ENCODE data around the gene EBLN2. TPM values are rescaled to one million over a fixed set of nuclear protein-coding genes. Genes with fewer than 3 reads are reported as not detected.

EBLN2 gene
- total RNA-seq, 4 donors from 2014 or later = 0.93 to 3.7 (median 1.5) TPM

GRCh38 chr3:73026111-73026759 lies 35.2 kb upstream of the EBLN2 start:
- TF ChIP-seq POLR2A (IDR thresholded peaks at IDR 0.05) = no peak
- TF ChIP-seq, protein P1, sequence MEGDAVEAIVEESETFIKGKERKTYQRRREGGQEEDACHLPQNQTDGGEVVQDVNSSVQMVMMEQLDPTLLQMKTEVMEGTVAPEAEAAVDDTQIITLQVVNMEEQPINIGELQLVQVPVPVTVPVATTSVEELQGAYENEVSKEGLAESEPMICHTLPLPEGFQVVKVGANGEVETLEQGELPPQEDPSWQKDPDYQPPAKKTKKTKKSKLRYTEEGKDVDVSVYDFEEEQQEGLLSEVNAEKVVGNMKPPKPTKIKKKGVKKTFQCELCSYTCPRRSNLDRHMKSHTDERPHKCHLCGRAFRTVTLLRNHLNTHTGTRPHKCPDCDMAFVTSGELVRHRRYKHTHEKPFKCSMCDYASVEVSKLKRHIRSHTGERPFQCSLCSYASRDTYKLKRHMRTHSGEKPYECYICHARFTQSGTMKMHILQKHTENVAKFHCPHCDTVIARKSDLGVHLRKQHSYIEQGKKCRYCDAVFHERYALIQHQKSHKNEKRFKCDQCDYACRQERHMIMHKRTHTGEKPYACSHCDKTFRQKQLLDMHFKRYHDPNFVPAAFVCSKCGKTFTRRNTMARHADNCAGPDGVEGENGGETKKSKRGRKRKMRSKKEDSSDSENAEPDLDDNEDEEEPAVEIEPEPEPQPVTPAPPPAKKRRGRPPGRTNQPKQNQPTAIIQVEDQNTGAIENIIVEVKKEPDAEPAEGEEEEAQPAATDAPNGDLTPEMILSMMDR (IDR thresholded peaks at IDR 0.05) = no peak
- H3K4me3 ChIP-seq (ENCODE audit: low read depth, poor library complexity, severe bottlenecking) = no peak overlapping the region
- 86% methylated on average over 6 of the region's 6 CpGs for WGBS, 2 donors
- DNase-seq (ENCODE audit: low spot score in 2 of 2) = no peak
- intact Hi-C loops (cut with DNase I; ENCODE audit: low total_unique reads) = no loop called here

DNA sequence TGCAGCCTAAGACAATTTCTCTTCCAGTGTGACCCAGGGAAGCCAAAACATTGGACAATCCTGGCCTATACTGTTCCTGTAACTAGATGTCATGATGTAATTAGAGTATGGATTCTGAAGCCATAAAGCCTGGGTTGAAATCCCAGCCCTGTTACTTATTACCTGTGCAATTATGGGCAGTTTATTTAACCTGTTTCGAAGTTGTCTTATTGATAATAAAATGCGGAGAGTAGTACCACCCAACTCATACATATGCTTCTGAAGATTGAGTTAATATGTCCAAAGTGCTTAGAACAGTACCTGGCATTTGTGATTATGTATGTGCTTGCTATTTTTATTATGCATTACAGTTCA lies 34.7 kb upstream of the EBLN2 start:
- no peak for DNase-seq (ENCODE audit: low spot score in 2 of 2)
- intact Hi-C loops (cut with DNase I; ENCODE audit: low total_unique reads) = no loop called here
- TF ChIP-seq, protein P1 (IDR thresholded peaks at IDR 0.05) = no peak
- no peak for TF ChIP-seq POLR2A (IDR thresholded peaks at IDR 0.05)
- WGBS, 2 donors = 48 to 98% methylated on average over 2 of the region's 2 CpGs
- no peak overlapping the region for H3K4me3 ChIP-seq (ENCODE audit: low read depth, poor library complexity, severe bottlenecking)

GRCh38 chr3:73028803-73029202 lies 32.7 kb upstream of the EBLN2 start:
- no peak for TF ChIP-seq POLR2A (IDR thresholded peaks at IDR 0.05)
- TF ChIP-seq, protein P1 (IDR thresholded peaks at IDR 0.05) = no peak
- intact Hi-C loops (cut with DNase I; ENCODE audit: low total_unique reads) = no loop called here
- DNase-seq (ENCODE audit: low spot score in 2 of 2) = no peak
- no peak overlapping the region for H3K4me3 ChIP-seq (ENCODE audit: low read depth, poor library complexity, severe bottlenecking)
- WGBS, 2 donors = 69 to 96% methylated on average over 4 of the region's 4 CpGs

DNA sequence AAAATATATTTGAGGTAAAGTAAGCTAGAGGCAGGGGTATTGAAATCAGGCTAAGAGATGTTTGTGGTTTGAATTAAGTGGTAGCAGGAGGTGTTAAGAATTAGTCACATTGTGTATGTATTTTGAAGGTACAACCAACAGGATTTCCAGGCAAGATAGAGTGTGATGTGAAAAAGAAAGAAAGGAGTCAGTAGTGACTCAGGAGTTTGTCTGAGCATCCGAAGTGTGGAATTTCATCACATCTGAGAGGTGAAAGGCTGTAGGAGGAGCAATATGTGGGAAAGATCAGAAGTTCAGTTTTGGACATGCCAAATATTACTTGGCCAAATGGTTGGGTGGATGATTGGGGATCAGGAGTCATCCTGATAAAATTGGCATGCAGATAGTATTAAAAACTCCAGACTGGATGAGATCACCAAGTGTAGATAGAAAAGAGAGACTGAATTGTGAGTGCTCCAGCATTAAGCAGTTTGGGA lies 32.1 kb upstream of the EBLN2 start:
- TF ChIP-seq POLR2A (IDR thresholded peaks at IDR 0.05) = no peak
- TF ChIP-seq, protein P1 (IDR thresholded peaks at IDR 0.05) = no peak
- intact Hi-C loops (cut with DNase I; ENCODE audit: low total_unique reads) = no loop called here
- H3K4me3 ChIP-seq (ENCODE audit: low read depth, poor library complexity, severe bottlenecking) = no peak overlapping the region
- DNase-seq (ENCODE audit: low spot score in 2 of 2) = peak in 1 of 2 donors; percentile 21
- 14 to 21% methylated on average over 1 of the region's 1 CpG for WGBS, 2 donors

GRCh38 chr3:73030073-73030597 lies 31.3 kb upstream of the EBLN2 start:
- no peak for DNase-seq (ENCODE audit: low spot score in 2 of 2)
- WGBS, 2 donors = 95 to 100% methylated on average over 1 of the region's 1 CpG
- TF ChIP-seq, protein P1 (IDR thresholded peaks at IDR 0.05) = no peak
- TF ChIP-seq POLR2A (IDR thresholded peaks at IDR 0.05) = no peak
- H3K4me3 ChIP-seq (ENCODE audit: low read depth, poor library complexity, severe bottlenecking) = no peak overlapping the region
- intact Hi-C loops (cut with DNase I; ENCODE audit: low total_unique reads) = no loop called here

All from lower leg skin (tissue), 4 donors.